Gastroesophageal sphincter (tissue), 4 donors: ENCODE results near the gene SPIN1. TPM values are rescaled to one million over a fixed set of nuclear protein-coding genes. Genes with fewer than 3 reads are reported as not detected.

ENCODE experiments used
- ATAC-seq: fragments of 150-250 bp; one replicate; pipeline ENCODE4 v1.9.1; 2016; ENCODE audit warnings: mild to moderate bottlenecking, moderate library complexity
- H3K27ac ChIP-seq, 4 donors: fragments of 200-600 bp; sonication (generic) in 3 of 4; 1 replicate in 3 of 4; 2 replicates in 1 of 4; pipeline ENCODE4 v1.5.1; 2016 to 2019
- H3K27me3 ChIP-seq: fragments of 200-600 bp; sonication (generic); one replicate; pipeline ENCODE4 v1.5.1; 2019
- H3K36me3 ChIP-seq, 2 donors: fragments of 200-600 bp; sonication (generic); one replicate each; pipeline ENCODE4 v1.5.1; 2019; ENCODE audit warnings: control low read depth in 1 of 2
- H3K4me1 ChIP-seq, 3 donors: fragments of 200-600 bp; sonication (generic); 1 replicate in 2 of 3; 2 replicates in 1 of 3; pipeline ENCODE4 v1.5.1; 2016 to 2019; ENCODE audit warnings: control low read depth in 2 of 3
- H3K4me3 ChIP-seq, 2 donors: fragments of 200-600 bp; sonication (generic); one replicate each; pipeline ENCODE4 v1.5.1; 2019; ENCODE audit warnings: mild to moderate bottlenecking in 1 of 2, moderate library complexity in 1 of 2
- H3K9me3 ChIP-seq, 3 donors: fragments of 200-600 bp; sonication (generic); one replicate each; pipeline ENCODE4 v1.5.1; 2017 to 2019; ENCODE audit warnings: control low read depth in 2 of 3
- EP300 ChIP-seq: sonication (generic); formaldehyde crosslinking; IDR thresholded peaks from one replicate; pipeline ENCODE4 v1.6.1; 2017; ENCODE audit warnings: antibody characterized with exemption, mild to moderate bottlenecking
- POLR2A ChIP-seq, 2 donors: fragments of 450-650 bp; IDR thresholded peaks; one replicate each; pipeline ENCODE4 v1.6.1; 2017; ENCODE audit warnings: antibody characterized with exemption in 2 of 2, mild to moderate bottlenecking in 2 of 2, moderate library complexity in 1 of 2
- POLR2AphosphoS5 ChIP-seq: sonication (generic); formaldehyde crosslinking; IDR thresholded peaks from one replicate; pipeline ENCODE4 v1.6.1; 2017; ENCODE audit warnings: antibody characterized with exemption
- WGBS, 2 donors: methylation state at CpG; one replicate each; pipeline ENCODE4 v1.1.5; 2018; ENCODE audit warnings: low coverage in 1 of 2; 5-methylcytosine and 5-hydroxymethylcytosine counted together
- total RNA-seq, 4 donors: library from RNA; depleted of rRNA; stranded (reverse); fragments of >200 nt; gene quantifications; one replicate each; pipeline ENCODE4 v1.1.0, GENCODE V29; 2016
- TF ChIP-seq, protein P1 (sequence below), 4 experiments: fragments of 200-600 bp in 2 of 4; fragments of 450-650 bp in 2 of 4; sonication (generic) in 1 of 4; IDR thresholded peaks; one replicate each; pipeline ENCODE4 v1.5.1; 2017 to 2019; ENCODE audit warnings: antibody characterized with exemption in 4 of 4, mild to moderate bottlenecking in 2 of 4, moderate library complexity in 2 of 4

The SPIN1 gene
- total RNA-seq, 4 donors from 2014 or later: 86.8 to 112 (median 99.5) TPM

DNA sequence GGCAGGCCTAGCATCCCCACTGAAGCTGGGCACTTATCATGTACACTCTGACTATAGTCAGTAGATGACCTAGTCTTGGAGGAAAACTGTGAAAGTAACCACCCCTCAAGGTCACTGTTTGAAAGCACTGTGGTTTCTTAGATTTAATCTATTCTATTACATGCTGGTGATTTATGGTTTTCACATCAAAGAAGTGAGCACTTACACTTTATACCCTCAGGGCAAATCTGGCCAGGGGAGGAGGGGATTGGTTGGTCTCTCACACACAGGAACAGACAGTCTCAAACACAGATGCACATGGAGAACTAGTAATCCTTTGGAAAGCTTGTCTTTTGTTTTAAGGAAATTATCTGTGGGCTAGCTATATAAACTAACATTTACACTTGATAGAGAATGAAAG is 17.9 kb upstream of the SPIN1 start:
- Histone ChIP-seq H3K9me3 (peaks cover 0 to 16% (median 0%) of the 10 kb centered on the region in 3 donors), H3K36me3 (no peaks in the 10 kb centered on the region), H3K4me3 (no peak overlapping the region), H3K4me1 (no peaks in the 10 kb centered on the region), H3K27ac (no peak overlapping the region), H3K27me3 (no peaks in the 10 kb centered on the region)
- no peak for ATAC-seq
- TF ChIP-seq, protein P1, sequence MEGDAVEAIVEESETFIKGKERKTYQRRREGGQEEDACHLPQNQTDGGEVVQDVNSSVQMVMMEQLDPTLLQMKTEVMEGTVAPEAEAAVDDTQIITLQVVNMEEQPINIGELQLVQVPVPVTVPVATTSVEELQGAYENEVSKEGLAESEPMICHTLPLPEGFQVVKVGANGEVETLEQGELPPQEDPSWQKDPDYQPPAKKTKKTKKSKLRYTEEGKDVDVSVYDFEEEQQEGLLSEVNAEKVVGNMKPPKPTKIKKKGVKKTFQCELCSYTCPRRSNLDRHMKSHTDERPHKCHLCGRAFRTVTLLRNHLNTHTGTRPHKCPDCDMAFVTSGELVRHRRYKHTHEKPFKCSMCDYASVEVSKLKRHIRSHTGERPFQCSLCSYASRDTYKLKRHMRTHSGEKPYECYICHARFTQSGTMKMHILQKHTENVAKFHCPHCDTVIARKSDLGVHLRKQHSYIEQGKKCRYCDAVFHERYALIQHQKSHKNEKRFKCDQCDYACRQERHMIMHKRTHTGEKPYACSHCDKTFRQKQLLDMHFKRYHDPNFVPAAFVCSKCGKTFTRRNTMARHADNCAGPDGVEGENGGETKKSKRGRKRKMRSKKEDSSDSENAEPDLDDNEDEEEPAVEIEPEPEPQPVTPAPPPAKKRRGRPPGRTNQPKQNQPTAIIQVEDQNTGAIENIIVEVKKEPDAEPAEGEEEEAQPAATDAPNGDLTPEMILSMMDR (IDR thresholded peaks at IDR 0.05): no peak
- no peak for TF ChIP-seq EP300
- TF ChIP-seq POLR2A (IDR thresholded peaks at IDR 0.05): no peak

GRCh38 chr9:88372103-88372654 is 16.1 kb upstream of the SPIN1 start:
- H3K4me1 ChIP-seq: no peaks in the 10 kb centered on the region
- H3K36me3 ChIP-seq: no peaks in the 10 kb centered on the region
- TF ChIP-seq POLR2A (IDR thresholded peaks at IDR 0.05) (no peak), EP300 (no peak), POLR2AphosphoS5 (no peak)
- TF ChIP-seq, protein P1 (IDR thresholded peaks at IDR 0.05): no peak
- H3K27me3 ChIP-seq: no peaks in the 10 kb centered on the region
- no peak overlapping the region for H3K27ac ChIP-seq
- 38 to 74% methylated on average over 1 to 2 of the region's 2 CpGs for WGBS, 2 donors
- ATAC-seq: no peak
- no peak overlapping the region for H3K4me3 ChIP-seq
- peaks cover 0 to 10% (median 0%) of the 10 kb centered on the region in 3 donors for H3K9me3 ChIP-seq

DNA sequence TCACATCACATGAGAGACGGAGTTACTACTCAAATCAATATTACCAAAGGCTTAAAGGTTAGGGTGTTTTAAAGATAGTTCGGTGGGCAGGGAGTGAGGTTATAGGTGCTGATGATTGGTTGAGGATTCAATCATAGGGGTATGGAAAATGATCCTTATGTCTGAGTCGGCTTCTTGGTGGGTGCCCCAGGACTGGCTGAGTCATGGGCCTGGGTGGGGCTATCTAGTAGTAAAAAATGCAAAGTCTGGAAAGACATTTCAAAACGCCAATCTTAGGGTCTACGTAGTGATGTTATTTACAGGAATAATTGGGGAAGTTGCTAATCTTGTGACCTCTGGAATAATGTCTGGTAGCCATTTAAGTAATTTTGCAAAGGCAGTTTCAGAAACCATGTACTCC is 15.2 kb upstream of the SPIN1 start:
- TF ChIP-seq EP300: no peak
- TF ChIP-seq POLR2AphosphoS5: no peak
- TF ChIP-seq POLR2A (IDR thresholded peaks at IDR 0.05): no peak
- TF ChIP-seq, protein P1 (IDR thresholded peaks at IDR 0.05): no peak
- Histone ChIP-seq H3K36me3 (no peaks in the 10 kb centered on the region), H3K27me3 (no peaks in the 10 kb centered on the region), H3K27ac (no peak overlapping the region), H3K4me3 (no peak overlapping the region), H3K9me3 (peaks cover 0 to 5% (median 0%) of the 10 kb centered on the region in 3 donors), H3K4me1 (no peaks in the 10 kb centered on the region)
- WGBS, 2 donors: 80 to 84% methylated on average over 4 to 5 of the region's 5 CpGs
- ATAC-seq: no peak

- Histone ChIP-seq H3K27ac (no peak overlapping the region), H3K4me3 (no peak overlapping the region), H3K9me3 (no peaks in the 10 kb centered on the region), H3K4me1 (no peaks in the 10 kb centered on the region), H3K27me3 (no peaks in the 10 kb centered on the region), H3K36me3 (no peaks in the 10 kb centered on the region)
- no peak for ATAC-seq
- TF ChIP-seq, protein P1 (IDR thresholded peaks at IDR 0.05): no peak
- TF ChIP-seq POLR2A (IDR thresholded peaks at IDR 0.05): no peak
- no peak for TF ChIP-seq EP300
- TF ChIP-seq POLR2AphosphoS5: no peak
- 50 to 55% methylated on average over 2 of the region's 2 CpGs for WGBS, 2 donors
Measured at GRCh38 chr9:88378317-88378716, 9.9 kb upstream of the SPIN1 start.

- Histone ChIP-seq H3K9me3 (no peaks in the 10 kb centered on the region), H3K4me1 (no peaks in the 10 kb centered on the region), H3K36me3 (no peaks in the 10 kb centered on the region), H3K27ac (no peak overlapping the region), H3K4me3 (no peak overlapping the region), H3K27me3 (no peaks in the 10 kb centered on the region)
- TF ChIP-seq, protein P1 (IDR thresholded peaks at IDR 0.05): no peak
- no peak for TF ChIP-seq POLR2A (IDR thresholded peaks at IDR 0.05)
- no peak for TF ChIP-seq POLR2AphosphoS5
- no peak for TF ChIP-seq EP300
- no peak for ATAC-seq
- 81 to 91% methylated on average over 3 of the region's 3 CpGs for WGBS, 2 donors
Measured at GRCh38 chr9:88379352-88379751, 8.9 kb upstream of the SPIN1 start.
